GM13976 (cell line): ENCODE data around the gene ARHGEF10L.

Experiments used
- DNase-seq: peaks from one replicate; pipeline ENCODE4 v3.0.0; 2012; ENCODE audit warnings: low spot score
- in situ Hi-C: fragments of 300-500 bp; cut with MboI; formaldehyde crosslinking; loops from one replicate; pipeline ENCODE4 v1.12.0; 2022; ENCODE audit warnings: low sequenced_read_pairs, mixed read lengths, inconsistent platforms; ENCODE audit not compliant: unreplicated experiment
- TF ChIP-seq, protein P1 (sequence below): IDR thresholded peaks from 2 replicates; pipeline ENCODE4 v1.5.1; 2012; ENCODE audit warnings: borderline replicate concordance, mild to moderate bottlenecking; ENCODE audit not compliant: insufficient read depth; ENCODE audit errors: extremely low read depth, missing control alignments, control extremely low read depth

ARHGEF10L gene

DNA sequence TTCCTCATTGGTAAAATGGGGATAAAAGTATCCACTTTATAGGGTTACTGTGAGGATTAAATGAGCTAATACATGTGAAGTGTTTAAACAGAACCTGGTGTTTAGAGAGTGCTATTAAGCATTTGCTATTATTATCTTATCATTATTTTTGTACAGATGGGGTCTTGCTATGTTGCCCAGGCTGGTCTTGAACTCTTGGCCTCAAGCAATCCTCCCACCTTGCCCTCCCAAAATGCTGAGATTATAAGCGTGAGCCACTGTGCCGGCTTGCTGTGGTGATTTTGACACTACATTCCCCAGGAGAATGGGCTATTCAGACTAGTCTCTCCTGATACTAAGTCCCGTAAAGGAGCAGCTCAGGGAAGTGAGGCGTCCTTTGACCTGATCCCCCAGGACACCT, 6.3 kb upstream of the ARHGEF10L start:
- no peak for DNase-seq
- TF ChIP-seq, protein P1, sequence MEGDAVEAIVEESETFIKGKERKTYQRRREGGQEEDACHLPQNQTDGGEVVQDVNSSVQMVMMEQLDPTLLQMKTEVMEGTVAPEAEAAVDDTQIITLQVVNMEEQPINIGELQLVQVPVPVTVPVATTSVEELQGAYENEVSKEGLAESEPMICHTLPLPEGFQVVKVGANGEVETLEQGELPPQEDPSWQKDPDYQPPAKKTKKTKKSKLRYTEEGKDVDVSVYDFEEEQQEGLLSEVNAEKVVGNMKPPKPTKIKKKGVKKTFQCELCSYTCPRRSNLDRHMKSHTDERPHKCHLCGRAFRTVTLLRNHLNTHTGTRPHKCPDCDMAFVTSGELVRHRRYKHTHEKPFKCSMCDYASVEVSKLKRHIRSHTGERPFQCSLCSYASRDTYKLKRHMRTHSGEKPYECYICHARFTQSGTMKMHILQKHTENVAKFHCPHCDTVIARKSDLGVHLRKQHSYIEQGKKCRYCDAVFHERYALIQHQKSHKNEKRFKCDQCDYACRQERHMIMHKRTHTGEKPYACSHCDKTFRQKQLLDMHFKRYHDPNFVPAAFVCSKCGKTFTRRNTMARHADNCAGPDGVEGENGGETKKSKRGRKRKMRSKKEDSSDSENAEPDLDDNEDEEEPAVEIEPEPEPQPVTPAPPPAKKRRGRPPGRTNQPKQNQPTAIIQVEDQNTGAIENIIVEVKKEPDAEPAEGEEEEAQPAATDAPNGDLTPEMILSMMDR: no peak
- in situ Hi-C loops: no loop called here

DNA sequence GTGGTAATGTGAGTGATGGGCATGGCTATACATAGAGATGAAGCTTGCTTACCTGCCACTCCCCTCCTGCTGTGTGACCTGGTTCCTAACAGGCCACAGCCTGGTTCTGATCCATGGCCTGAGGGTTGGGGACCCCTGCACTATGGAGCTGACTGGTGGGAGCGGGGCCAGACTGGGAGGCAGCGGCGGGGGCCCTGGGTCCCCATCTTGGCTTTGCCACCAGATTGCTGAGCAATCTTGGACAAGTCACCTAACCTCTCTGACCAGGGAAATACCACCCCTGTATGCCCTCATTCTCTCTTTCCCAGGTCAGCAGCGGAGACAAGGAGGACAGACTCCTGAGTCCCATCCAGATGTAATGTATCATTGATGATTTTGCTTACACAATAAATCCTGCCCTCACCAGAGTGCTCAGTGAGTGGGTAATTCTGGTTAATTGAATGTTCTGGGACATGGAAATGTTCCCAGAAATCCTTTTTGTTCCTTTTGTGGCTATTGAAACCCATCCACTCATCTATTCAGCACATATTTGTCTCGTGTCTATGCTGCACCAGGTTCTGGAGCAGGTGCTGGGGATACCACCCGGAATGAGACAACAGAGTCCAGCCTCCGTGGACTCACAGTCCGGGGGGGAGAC, 4.1 kb upstream of the ARHGEF10L start:
- in situ Hi-C loops: no loop called here
- DNase-seq: no peak
- TF ChIP-seq, protein P1: no peak

- in situ Hi-C loops: no loop called here
- TF ChIP-seq, protein P1: no peak
- DNase-seq: no peak
Observed at GRCh38 chr1:17538010-17538409, 1.5 kb upstream of the ARHGEF10L start.

DNA sequence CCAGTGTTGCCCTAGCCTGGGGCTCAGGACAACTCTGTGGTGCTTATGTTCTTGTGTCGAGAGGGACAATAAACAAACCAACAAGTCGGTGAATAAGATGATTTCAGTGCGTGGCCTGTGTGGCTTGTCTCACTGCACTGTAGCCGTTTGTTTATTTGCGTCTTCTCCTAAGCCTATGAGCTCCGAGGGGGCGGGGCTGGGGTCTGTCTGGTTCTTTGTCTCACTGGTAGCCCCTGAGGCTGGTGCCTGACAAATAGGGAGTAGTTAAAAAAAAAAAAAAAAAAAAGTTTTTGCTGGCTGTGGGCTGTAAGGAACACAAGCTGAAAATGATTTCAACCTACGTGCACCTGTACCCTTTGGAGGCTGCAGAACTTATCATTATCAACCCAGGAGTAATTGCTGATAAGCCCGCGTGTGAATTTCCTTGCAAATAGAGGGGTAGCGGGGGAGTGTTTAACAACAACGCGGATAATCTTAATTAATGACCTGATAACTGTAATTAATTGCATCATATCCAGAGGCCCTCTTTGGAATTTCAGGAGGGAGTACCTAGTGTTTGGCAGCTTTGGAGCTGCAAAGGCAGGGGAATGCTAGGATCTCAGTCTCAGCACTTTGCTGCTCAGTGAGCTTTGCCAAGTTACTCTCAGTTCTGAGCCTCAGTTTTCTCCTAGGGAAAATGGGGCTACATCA, 925 bp upstream of the ARHGEF10L start:
- TF ChIP-seq, protein P1: no peak
- in situ Hi-C loops: no loop called here
- no peak for DNase-seq

GRCh38 chr1:17539118-17539476, 401 bp upstream of the ARHGEF10L start:
- no peak for DNase-seq
- in situ Hi-C loops: no loop called here
- TF ChIP-seq, protein P1: no peak

DNA sequence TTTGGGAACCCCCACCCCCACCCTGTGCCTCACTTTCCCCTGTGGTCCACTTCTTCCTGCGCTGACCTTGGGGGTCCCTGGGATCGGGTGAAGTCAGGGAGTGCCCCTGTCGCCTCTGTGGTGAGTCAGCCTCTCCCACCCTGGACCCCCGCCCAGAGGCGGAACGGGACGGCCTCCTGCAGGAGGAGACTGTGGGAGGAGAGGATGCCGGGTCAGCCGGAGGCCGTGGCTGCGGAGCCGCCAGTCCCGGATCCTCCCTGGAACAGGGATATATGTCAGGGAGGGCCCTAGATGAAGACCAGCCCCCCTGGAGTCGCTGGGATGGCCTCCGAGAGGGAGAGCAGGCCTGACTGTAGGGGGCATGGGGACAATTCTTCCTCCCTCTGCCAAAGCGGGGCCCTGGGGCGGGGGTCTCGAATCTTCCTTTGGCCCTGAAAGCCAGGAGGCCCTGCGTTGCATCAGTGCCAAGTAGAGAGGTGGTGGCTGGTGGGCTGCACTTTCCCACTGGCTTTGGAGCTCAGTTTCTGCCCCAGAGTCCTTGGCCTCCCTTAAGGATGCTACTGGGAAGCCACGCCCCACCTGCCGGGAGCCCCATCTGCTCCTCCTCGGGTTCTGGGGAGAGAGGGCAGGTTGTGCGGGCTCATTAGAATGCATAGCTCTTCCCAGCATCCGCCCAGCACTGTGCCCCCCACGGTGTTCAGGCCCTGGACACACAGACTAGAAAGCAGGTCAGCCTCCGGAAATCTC, 930 bp downstream of the ARHGEF10L start:
- no peak for DNase-seq

More for the DNA sequence above, 930 bp downstream of the ARHGEF10L start:
- TF ChIP-seq, protein P1: no peak
- in situ Hi-C loops: no loop called here
